AG10803 (cell line): ENCODE measurements around the gene BMF.

Experiments used
- DNase-seq: peaks from one replicate; pipeline ENCODE4 v3.0.0; 2010; ENCODE audit warnings: low read depth
- H3K4me3 ChIP-seq: 2 replicates; pipeline ENCODE4 v1.5.1; 2011; ENCODE audit warnings: mild to moderate bottlenecking, low read length, control low read depth
- TF ChIP-seq, protein P1 (sequence below): conservative IDR thresholded peaks from 2 replicates; pipeline ENCODE4 v1.5.1; 2011; ENCODE audit warnings: mild to moderate bottlenecking, low read length, control low read depth, inconsistent platforms

The BMF gene

DNA sequence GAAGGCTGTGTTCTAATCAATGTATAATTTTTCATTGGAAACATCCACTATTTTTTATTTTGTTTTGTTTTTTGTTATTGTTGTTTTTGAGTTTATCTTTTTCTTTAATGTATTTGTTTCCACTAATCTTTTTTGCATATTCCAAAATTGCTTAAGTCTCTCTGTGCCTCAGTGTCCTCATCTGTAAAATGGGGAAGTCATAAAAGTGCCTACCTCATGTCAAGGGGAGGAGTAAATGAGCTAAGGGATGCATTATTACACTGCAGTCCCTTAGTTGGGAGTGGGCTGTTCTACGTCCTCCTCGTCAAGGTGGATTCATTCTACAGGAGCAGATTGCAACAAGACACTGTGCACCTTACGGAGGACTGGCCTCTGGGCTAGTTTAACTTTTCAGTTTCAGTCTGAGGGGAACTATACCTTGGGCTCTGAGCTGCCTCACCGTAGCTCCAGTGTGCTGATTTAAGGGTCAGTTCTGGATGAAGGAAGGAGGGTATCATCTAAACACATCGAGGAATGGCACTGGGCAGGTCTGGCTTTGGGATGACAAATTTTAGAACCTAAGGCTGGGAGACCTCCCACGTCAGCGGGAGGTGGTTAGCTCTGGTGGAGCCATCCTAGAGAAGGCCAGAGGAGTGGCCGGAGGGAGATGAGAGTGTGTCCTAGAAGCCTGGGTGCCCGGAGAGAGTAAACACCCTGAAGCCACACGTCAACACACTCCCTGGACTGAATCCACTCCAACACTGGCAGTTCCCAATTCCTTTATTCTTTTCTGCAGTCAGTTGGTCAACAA lies 64.6 kb downstream of the BMF start:
- H3K4me3 ChIP-seq: no peak overlapping the region
- TF ChIP-seq, protein P1, sequence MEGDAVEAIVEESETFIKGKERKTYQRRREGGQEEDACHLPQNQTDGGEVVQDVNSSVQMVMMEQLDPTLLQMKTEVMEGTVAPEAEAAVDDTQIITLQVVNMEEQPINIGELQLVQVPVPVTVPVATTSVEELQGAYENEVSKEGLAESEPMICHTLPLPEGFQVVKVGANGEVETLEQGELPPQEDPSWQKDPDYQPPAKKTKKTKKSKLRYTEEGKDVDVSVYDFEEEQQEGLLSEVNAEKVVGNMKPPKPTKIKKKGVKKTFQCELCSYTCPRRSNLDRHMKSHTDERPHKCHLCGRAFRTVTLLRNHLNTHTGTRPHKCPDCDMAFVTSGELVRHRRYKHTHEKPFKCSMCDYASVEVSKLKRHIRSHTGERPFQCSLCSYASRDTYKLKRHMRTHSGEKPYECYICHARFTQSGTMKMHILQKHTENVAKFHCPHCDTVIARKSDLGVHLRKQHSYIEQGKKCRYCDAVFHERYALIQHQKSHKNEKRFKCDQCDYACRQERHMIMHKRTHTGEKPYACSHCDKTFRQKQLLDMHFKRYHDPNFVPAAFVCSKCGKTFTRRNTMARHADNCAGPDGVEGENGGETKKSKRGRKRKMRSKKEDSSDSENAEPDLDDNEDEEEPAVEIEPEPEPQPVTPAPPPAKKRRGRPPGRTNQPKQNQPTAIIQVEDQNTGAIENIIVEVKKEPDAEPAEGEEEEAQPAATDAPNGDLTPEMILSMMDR: no peak

DNA sequence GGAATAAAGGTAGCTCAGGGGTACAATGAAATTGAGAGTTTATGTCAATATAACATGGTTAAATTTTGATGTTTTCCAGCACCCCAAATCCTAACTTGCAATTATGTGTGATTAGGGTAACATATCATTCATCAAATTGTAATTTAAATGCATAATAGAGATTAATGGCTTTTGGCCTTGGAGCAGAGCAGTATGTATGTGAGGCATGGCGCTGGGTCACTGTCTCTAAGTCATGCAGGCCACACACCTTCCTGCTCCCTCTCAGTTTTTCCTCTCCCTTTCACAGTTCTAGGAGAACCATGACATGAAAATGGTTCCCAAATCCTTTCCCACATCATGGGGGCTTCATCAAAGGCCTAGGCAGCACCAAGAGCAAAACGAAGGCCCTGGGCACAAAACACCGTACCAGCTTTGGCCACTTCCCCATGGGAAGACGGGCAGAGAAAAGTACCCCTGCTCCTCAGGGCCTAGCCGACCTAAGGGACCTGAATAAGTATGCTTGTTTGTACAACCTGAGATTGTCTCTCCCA lies 65.8 kb downstream of the BMF start:
- TF ChIP-seq, protein P1: no peak

More for the DNA sequence above, 64.6 kb downstream of the BMF start:
- no peak for DNase-seq

DNA sequence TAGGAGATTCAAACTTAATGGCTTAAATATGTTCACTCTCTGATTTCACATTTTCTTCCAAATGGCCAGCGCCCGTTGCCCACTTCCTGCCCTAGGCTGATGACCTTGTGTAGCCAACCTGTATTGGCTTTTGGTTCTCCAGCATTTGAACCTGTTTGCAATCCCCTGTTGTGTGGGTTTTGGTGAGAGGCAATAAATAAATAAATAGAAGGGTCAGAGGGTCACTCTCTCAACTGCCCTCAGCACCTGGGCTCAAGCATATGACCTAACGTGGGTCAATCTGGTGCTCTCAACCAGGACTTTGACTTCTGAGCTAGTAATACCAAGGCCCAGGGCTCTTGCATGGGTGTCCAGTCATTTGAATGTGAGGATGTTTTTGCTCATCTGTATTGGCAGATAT lies 67.9 kb downstream of the BMF start:
- TF ChIP-seq, protein P1: no peak
- DNase-seq: no peak
- H3K4me3 ChIP-seq: no peak overlapping the region

More for the DNA sequence above, 65.8 kb downstream of the BMF start:
- H3K4me3 ChIP-seq: no peak overlapping the region
- DNase-seq: no peak

DNA sequence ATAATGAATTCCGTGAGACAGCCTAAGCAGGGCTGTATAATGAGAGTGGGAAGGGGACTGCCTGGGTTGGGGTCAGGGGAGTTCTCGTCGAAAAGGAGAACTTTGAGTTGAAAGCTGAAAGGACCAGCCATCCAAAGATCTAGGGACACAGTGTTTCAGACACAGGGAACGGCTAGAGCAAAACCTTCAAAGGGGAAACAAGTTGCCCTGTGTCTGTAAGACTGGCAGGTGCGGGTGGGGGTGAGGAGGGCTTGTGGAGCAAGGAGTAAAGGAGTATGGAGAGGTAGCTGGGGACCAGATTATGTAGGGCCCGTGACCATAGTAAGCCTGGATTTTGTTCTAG lies 68.4 kb downstream of the BMF start:
- no peak overlapping the region for H3K4me3 ChIP-seq
- TF ChIP-seq, protein P1: no peak
- no peak for DNase-seq

DNA sequence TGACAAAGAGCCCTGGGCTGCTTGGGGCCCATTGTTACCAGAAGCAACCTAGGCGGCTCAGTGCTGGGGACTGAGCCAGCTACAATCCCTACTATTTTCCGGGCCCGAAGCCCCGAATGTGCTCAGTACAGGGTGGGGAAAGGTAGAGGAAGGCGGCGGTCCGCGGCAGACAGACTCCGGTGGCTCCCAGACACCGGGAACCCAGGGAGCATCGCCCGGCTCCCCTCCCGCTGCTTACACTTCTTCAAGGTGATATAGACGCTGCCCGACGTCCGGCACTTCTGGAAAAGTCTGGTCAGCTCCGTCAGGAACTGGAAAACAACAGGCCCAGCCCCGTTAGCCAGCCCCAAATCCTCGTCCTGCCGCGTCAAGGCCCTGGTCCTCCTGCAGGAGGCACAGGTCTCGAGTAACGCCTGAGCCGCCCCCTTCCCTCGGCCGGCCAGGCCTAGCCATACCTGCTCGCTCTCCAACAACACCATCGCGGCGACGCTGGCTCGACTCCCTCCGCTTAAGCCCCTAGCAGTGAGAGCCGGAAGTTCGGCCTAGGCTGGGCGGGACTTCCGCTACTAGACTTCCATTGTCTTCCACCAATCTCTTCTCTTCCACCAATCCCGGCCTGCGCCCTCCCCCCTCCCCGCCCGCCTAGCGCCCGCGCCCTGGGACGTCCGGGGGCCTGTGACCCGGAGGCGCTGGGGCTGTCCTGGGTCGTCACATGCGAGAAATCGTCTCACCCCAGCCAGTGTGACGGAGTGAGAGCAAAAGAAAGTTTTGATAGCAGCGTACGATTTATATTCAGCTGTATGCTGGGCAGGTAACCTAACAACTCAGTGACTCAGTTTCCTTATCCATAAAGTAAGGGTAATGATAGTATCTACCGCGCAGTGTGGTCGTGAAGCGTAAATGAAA lies 69.8 kb downstream of the BMF start, which contains the start of gene SRP14:
SRP14 (minus strand) TSS at position 544 of the 906 bp plus-strand sequence; CDS start at position 479, 65 bp downstream.
- TF ChIP-seq, protein P1: no peak
- H3K4me3 ChIP-seq: peak within 1 kb of the TSS; percentile 92
- peak; percentile 91 for DNase-seq

DNA sequence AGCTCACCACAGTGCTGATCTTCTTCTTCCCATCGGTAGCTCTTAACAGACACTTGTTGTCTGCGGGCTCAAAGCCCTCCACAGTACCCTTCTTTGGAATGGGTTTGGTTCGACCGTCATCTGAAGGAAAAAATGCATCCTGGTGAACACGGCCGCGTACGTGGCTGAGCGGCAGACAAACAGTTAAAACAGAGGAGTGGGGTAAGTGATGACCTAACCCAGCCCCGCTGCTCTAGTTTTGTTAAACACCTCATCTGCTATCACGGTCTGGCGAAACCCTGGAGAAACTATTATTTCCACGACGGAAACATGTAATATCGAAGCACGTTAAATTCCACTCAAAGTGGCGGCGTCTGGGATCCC lies 70.4 kb downstream of the BMF start:
- DNase-seq: peak; percentile 24
- peak overlapping the region; percentile 92 for H3K4me3 ChIP-seq
- TF ChIP-seq, protein P1: no peak
